ENCODE measurements around the gene STAM. TPM values are rescaled to one million over a fixed set of nuclear protein-coding genes. Genes with fewer than 3 reads are reported as not detected.

Gene STAM
- total RNA-seq = 47.9 TPM

DNA sequence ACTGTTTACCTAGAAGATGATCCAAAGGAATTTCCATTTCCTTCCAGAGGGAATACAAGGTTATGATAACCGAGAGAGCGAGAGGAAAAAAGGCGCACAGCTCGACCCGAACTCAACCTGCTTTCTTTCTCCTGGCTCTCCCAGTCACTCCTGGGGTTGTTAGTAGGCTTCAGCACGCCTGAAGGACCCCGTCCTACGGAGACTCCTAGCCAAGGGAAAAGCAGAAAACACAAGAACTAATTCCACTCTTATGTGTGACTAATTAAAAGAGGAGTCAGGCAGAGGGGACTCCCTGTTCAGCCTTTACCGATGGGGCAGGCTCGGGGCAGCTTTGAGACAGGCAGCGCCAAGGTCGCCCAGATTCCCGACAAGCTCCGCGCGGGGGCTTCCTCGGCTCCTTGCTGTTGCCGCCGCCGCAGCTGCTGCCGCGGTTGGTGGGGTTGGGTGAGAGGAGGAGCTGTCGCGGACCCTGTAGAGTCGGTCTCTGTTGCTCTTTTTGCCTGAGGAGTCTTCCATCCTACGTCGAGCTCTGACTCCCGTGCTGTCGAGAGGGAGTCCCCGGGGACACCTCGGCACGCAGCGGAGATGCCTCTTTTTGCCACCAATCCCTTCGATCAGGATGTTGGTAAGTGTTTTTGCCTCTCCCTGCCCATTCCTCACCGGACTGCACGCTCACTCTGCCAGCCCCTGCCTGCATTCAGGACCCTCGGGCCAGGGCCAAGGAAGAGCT, at the start of gene STAM:
Gene STAM, plus strand, starts transcription at position 397 of the 730 bp plus-strand sequence. Its CDS starts 189 bp downstream, at position 586.

GRCh38 chr10:17617031-17617911, 26.7 kb upstream of the STAM start, which contains the start of gene HACD1:
Gene HACD1 (minus strand): TSS chr10:17617374. CDS start chr10:17617339, 35 bp downstream.

DNA sequence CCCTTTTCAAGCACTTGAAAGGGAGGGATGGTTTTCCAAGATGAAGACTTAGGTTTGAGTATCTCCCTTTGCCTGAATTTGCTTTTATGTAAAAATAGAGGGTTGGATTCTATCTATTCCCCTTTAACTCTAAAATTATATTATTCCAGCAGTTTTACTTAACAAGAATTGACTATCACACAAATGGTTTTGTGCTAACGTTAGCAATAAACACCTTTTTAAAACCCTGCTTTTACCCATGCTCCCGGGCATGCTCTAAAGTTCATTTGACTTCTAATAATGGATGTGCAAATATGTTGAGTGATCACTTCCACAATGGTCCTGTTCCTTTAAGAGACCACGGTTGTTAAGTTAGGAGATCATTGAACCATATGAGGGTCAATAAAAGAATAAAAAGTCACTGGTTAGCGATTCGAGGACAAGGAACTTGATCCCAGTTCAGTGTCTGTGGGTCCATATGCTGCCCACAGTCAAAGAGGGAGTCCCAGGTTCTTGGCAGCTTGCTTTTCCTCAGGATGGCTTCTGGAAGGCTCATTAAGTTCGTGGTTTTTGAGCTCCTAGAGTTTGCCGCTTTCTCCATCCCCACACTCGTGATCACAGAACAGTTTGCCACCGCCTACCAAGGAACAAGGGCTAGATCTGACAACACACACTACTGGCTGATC, 108.0 kb downstream of the STAM start, which contains the start of gene TMEM236:
Gene TMEM236, plus strand, starts transcription at position 421 of the 665 bp plus-strand sequence. Its CDS starts 95 bp downstream, at position 516.

Small RNAs within 50 kb of the gene (small RNA-seq; reads per million reads assigned to genes)
- not detected for gene AC069542.2 (ENCODE audit: low replicate concordance)

Other genes starting within 250 kb of the STAM start
- gene ST8SIA6, start 189.6 kb upstream of the STAM start, total RNA-seq = 11.6 TPM
- 23.2 TPM for gene HACD1, start 26.8 kb upstream of the STAM start, total RNA-seq
- not detected for gene TMEM236, start 108.0 kb downstream of the STAM start, total RNA-seq
- gene MRC1, start 165.2 kb downstream of the STAM start, total RNA-seq = 0.63 TPM